Lower lobe of right lung (tissue), 2 donors: ENCODE measurements around the gene FNDC1. TPM values are rescaled to one million over a fixed set of nuclear protein-coding genes. Genes with fewer than 3 reads are reported as not detected.
"Not testable (repeated sequence)": the region's sequence is repeated elsewhere in the genome, so short reads cannot be mapped to it uniquely, and the experiment has no call there.

Experiments used
- ATAC-seq, 2 donors: fragments of 200-7000 bp; cut with Tn5 transposase; one replicate each; pipeline ENCODE4 v1.9.1; 2020 to 2022; ENCODE audit warnings: mild to moderate bottlenecking in 2 of 2, moderate library complexity in 2 of 2
- DNase-seq: peaks from one replicate; pipeline ENCODE4 v3.0.0-alpha.2; 2020
- H3K27ac ChIP-seq: fragments of 200-600 bp; one replicate; pipeline ENCODE4 v1.8.0; 2022
- H3K27me3 ChIP-seq: fragments of 200-600 bp; one replicate; pipeline ENCODE4 v1.8.0; 2022; ENCODE audit warnings: low read depth
- H3K36me3 ChIP-seq: fragments of 200-600 bp; one replicate; pipeline ENCODE4 v1.8.0; 2022; ENCODE audit warnings: mild to moderate bottlenecking
- H3K4me1 ChIP-seq: fragments of 200-600 bp; one replicate; pipeline ENCODE4 v1.8.0; 2022
- H3K4me3 ChIP-seq: fragments of 200-600 bp; one replicate; pipeline ENCODE4 v1.8.0; 2022; ENCODE audit warnings: mild to moderate bottlenecking
- H3K9me3 ChIP-seq: fragments of 200-600 bp; one replicate; pipeline ENCODE4 v1.8.0; 2022
- CTCF ChIP-seq: fragments of 200-600 bp; IDR thresholded peaks from one replicate; pipeline ENCODE4 v1.8.0; 2022; ENCODE audit warnings: antibody characterized with exemption, mild to moderate bottlenecking
- intact Hi-C: fragments of 100-400 bp; cut with DNase I; formaldehyde crosslinking; loops from one replicate; pipeline ENCODE4 v1.11.0; 2022
- total RNA-seq: library from RNA; stranded (reverse); fragmentation: NEBNext Ultra II Directional; extraction: Animal tissue kit (Norgen Biotek cat#: 25700); gene quantifications from one replicate; pipeline ENCODE4 v1.2.1, GENCODE V29; 2021
- donor health status: DM: no; HTN: yes; CAD: no; lungs with severe emphysema.

The FNDC1 gene
- total RNA-seq, 1 donor from 2014 or later, result 0.44 TPM

- DNase-seq, result no peak
- H3K27ac ChIP-seq, result no peak overlapping the region
- no peaks in the 10 kb centered on the region for H3K4me1 ChIP-seq
- no peaks in the 10 kb centered on the region for H3K36me3 ChIP-seq
- no peaks in the 10 kb centered on the region for H3K27me3 ChIP-seq
- no peak overlapping the region for H3K4me3 ChIP-seq
- intact Hi-C loops, result no loop called here
- no peak for TF ChIP-seq CTCF
- no peaks in the 10 kb centered on the region for H3K9me3 ChIP-seq
- ATAC-seq, result no peak
These were observed 109.4 kb downstream of the FNDC1 start for GRCh38 chr6:159278626-159279025.

- no peaks in the 10 kb centered on the region for H3K27me3 ChIP-seq
- H3K36me3 ChIP-seq, result no peaks in the 10 kb centered on the region
- TF ChIP-seq CTCF, result no peak
- H3K4me1 ChIP-seq, result no peaks in the 10 kb centered on the region
- no peaks in the 10 kb centered on the region for H3K9me3 ChIP-seq
- H3K27ac ChIP-seq, result no peak overlapping the region
- H3K4me3 ChIP-seq, result no peak overlapping the region
- intact Hi-C loops, result no loop called here
- ATAC-seq (no peak), DNase-seq (no peak)
These were observed 110.6 kb downstream of the FNDC1 start for GRCh38 chr6:159279790-159280277.

GRCh38 chr6:159282421-159282820, 113.2 kb downstream of the FNDC1 start:
- intact Hi-C loops, result no loop called here
- Histone ChIP-seq H3K9me3 (no peaks in the 10 kb centered on the region), H3K4me1 (no peaks in the 10 kb centered on the region), H3K27ac (no peak overlapping the region), H3K27me3 (no peaks in the 10 kb centered on the region), H3K4me3 (no peak overlapping the region), H3K36me3 (no peaks in the 10 kb centered on the region)
- no peak for TF ChIP-seq CTCF
- ATAC-seq (no peak), DNase-seq (no peak)

GRCh38 chr6:159284661-159285060, 115.5 kb downstream of the FNDC1 start:
- intact Hi-C loops, ATAC-seq: not testable (repeated sequence)

GRCh38 chr6:159298840-159299239, 129.6 kb downstream of the FNDC1 start:
- DNase-seq (no peak), ATAC-seq (no peak)
- Histone ChIP-seq H3K27ac (no peak overlapping the region), H3K4me3 (no peak overlapping the region), H3K27me3 (no peaks in the 10 kb centered on the region), H3K9me3 (no peaks in the 10 kb centered on the region), H3K36me3 (no peaks in the 10 kb centered on the region), H3K4me1 (no peaks in the 10 kb centered on the region)
- TF ChIP-seq CTCF, result no peak
- intact Hi-C loops, result no loop called here

More at GRCh38 chr6:159284661-159285060, 115.5 kb downstream of the FNDC1 start:
- DNase-seq, H3K9me3 ChIP-seq, H3K27me3 ChIP-seq, H3K27ac ChIP-seq, H3K4me1 ChIP-seq, H3K36me3 ChIP-seq, H3K4me3 ChIP-seq: not testable (repeated sequence)

- TF ChIP-seq CTCF, result no peak
- DNase-seq (no peak), ATAC-seq (no peak)
- Histone ChIP-seq H3K27ac (no peak overlapping the region), H3K36me3 (no peaks in the 10 kb centered on the region), H3K4me1 (no peaks in the 10 kb centered on the region), H3K4me3 (no peak overlapping the region), H3K9me3 (no peaks in the 10 kb centered on the region), H3K27me3 (no peaks in the 10 kb centered on the region)
- intact Hi-C loops, result no loop called here
These were observed 130.4 kb downstream of the FNDC1 start for GRCh38 chr6:159299566-159299965.
